Bladder microvascular endothelial cell (primary cell): Measurements from ENCODE around the gene WTAP. TPM values are rescaled to one million over a fixed set of nuclear protein-coding genes. Genes with fewer than 3 reads are reported as not detected.

Source experiments
- total RNA-seq: library from RNA; depleted of rRNA; stranded (reverse); fragments of >200 nt; gene quantifications from 2 replicates; pipeline ENCODE4 v1.2.3, GENCODE V29; 2014

Gene WTAP
- 77.5 and 97.7 TPM in 2 replicates for total RNA-seq

DNA sequence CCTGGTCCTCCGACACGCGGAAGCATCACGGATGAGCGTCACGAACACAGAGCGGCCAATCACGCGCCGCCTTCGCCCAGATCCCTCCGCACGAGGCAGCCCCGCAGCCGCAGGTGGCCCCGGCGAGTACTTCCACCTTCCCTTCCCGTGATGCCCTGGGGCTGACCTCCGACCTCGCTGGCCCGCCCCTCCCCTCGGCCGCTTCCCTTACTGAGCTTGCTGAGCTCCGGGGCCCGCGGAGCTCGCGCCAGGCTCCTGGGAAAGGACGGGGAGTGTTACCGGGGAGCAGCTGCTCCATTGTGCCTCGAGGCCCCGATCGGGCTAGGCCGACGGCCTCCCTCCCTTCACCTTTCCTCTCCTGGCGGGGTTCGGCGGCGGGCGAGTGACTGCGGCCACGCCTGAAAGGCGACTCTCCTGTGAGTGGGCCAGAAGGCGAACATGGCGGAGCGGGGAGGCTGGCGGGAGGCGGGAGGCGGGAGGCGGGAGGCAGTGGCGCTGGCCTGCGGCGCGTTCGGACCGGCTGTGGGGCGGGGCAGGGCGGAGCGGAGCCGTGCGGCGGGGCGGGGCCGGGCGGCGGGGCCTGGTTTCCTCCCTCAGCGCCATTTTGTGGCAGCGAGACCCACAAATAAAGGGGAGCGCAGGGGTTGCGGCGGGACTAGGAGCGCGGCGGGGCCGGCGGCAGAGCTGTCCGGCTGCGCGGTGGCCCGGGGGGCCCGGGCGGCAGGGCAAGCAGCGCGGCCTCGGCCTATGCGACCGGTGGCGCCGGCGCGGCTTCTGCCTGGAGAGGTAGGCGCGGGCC, at the start of gene WTAP:
TSS of gene WTAP (plus strand) at position 589 of the 799 bp plus-strand sequence. CDS start 8,760 bp downstream, outside the sequence.

DNA sequence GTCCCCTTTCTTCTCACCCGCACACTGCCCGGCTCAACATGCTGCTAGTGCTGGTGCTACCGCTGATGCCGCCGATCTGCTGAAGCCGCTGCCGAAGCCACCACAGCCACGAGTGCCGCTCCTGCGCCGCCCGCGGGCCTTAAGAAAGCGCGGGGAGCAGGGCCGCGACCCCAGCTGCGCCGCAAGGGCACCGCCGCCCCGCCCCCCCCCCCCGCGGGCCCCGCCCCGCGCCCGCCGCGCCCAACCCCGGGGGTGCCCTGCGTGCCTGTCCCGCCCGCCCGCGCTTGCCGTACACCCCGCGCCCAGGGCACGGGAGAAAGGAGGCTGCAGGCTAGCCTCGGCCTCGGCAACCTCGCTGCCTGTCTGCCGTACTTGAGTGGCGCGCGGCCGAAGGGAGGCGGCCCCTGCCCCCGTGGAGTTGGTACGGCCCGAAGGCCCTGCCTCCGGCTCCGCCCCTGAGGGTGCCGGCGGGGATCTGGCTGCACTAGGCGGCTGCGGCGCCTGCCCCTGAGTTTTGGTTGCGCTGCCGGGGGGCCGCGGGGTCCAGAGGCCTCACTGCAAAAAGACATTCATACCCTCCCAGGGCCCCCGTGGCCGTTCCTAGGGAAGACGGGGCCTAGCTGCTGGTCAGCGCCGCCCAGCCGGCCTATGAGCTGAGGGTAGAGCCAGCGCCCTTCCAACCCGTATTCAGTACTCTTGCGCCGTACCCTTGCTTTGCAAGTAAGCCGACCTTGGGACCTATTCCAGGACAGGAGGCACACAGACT, 34.0 kb upstream of the WTAP start, which contains the start of gene SOD2:
TSS of gene SOD2 (minus strand) at position 114 of the 766 bp plus-strand sequence. CDS start at position 40, 74 bp downstream.

GRCh38 chr6:159761873-159762680, 34.8 kb downstream of the WTAP start, which contains the start of gene ACAT2:
Gene ACAT2 (plus strand): TSS chr6:159762045. CDS start chr6:159762088, 43 bp downstream.

DNA sequence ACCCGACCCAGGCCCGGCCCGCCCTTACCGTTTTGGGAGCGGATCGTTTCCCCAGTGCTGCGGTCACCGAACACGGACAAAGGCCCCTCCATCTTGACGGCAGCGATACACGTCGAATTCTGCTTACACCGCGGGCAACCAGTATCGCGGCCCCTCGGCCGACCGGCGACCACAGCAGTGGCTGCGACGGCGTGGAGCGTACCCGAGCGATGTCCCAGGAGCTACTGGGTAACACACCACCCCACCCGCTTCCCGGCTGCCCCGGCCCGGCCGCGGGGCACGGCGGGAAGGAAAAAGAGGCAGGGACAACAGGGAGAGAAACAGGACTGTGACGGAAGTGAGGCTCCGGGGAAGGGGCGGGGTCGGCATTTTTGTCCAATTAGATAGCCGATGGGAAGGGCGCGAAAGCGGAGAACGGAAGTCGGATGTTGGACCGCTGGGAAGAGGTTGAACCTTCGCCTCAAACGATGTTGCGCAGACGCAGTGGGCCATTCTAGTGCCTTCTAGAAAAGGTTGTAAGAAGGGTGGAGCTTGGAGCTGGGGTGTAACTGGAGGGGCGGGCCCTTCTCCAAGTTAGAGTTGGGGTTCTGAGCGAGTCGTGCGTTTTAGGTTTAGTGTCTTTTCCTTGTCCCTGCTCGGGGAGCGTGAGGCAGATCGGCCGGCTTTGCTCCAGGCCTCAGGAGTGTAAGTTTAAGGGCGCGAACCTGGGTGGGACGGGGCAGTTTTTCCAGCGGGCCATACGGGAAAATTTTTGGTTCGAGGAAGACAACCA, 62.3 kb downstream of the WTAP start, which contains the start of gene TCP1:
TSS of gene TCP1 (minus strand) at position 226 of the 772 bp plus-strand sequence. CDS start at position 92, 134 bp downstream.

GRCh38 chr6:159790149-159790955, 63.0 kb downstream of the WTAP start, which contains the start of gene MRPL18:
Gene MRPL18 (plus strand): TSS chr6:159790467. CDS start chr6:159790588, 121 bp downstream.

DNA sequence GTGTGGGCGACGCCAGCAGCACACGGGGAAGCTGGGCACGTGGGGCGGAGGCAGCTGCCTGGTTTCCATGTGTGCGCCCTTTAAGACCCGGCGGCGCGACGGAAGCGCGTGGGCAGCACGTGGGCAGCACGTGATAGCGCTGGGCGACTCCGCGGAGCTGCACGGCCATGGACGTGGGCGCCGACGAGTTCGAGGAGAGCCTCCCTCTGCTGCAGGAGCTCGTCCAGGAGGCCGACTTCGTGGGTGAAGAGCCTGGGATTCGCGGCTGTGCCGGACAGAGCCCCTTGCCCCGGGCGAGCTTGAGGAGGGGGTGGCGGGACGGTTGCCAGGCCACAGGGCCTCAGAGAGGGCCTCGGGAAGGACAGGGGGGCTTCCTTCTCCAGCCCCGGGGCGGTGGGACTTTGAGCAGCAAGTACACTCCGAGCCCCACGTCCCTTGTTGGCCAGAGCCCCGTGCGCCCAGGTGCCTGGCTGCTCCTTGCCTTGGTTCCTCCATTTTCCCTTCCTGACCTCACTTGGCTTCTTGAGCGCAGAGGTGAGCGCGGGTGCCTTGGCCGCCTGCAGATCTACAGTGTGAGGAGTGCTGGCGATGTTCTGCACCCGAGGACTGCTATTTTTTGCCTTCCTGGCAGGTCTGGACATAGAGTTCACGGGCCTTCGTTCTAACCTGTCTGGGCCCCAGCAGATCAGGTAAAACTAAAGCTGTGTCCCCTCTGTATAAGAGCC, 73.0 kb downstream of the WTAP start, which contains the start of gene PNLDC1:
TSS of gene PNLDC1 (plus strand) at position 136 of the 725 bp plus-strand sequence. CDS start at position 168, 32 bp downstream.

Other genes starting within 250 kb of the WTAP start
- 366 and 939 TPM in 2 replicates for gene SOD2, start 34.3 kb upstream of the WTAP start, total RNA-seq
- 19.1 and 58.8 TPM in 2 replicates for gene ACAT2, start 34.5 kb downstream of the WTAP start, total RNA-seq
- gene TCP1, start 62.1 kb downstream of the WTAP start, total RNA-seq: 172 and 310 TPM in 2 replicates
- 64.5 and 70.9 TPM in 2 replicates for gene MRPL18, start 63.0 kb downstream of the WTAP start, total RNA-seq
- 1.3 TPM in 1 of 2 replicates, not detected in the other for gene PNLDC1, start 72.8 kb downstream of the WTAP start, total RNA-seq
- gene MAS1, start 163.5 kb downstream of the WTAP start, total RNA-seq: under 0.01 TPM in 1 of 2 replicates, not detected in the other
- gene IGF2R, start 241.6 kb downstream of the WTAP start, total RNA-seq: 66.9 and 195 TPM in 2 replicates